Smooth muscle cell (in vitro differentiated cells): ENCODE measurements around the gene SSH3. TPM values are rescaled to one million over a fixed set of nuclear protein-coding genes. Genes with fewer than 3 reads are reported as not detected.

Experiments
- DNase-seq: peaks from one replicate; lab custom pipeline; 2025; ENCODE audit not compliant: unreplicated experiment; lab: John Stamatoyannopoulos, UW
- H2AFZ ChIP-seq: fragments of 200-600 bp; sonication (generic); 2 replicates; pipeline ENCODE4 v1.6.0; 2016; ENCODE audit warnings: antibody characterized with exemption, low read depth, mild to moderate bottlenecking
- H3F3A ChIP-seq: fragments of 200-600 bp; sonication (generic); 2 replicates; pipeline ENCODE4 v1.6.0; 2017; ENCODE audit warnings: antibody characterized with exemption, low read depth
- H3K27ac ChIP-seq: fragments of 200-600 bp; sonication (generic); 2 replicates; pipeline ENCODE4 v1.5.1; 2016; ENCODE audit warnings: low read depth, mild to moderate bottlenecking
- H3K27me3 ChIP-seq: fragments of 200-600 bp; sonication (generic); 2 replicates; pipeline ENCODE4 v1.6.1; 2016; ENCODE audit warnings: low read depth, mild to moderate bottlenecking
- H3K36me3 ChIP-seq: fragments of 200-600 bp; sonication (generic); 2 replicates; pipeline ENCODE4 v1.5.1; 2016; ENCODE audit warnings: low read depth
- H3K4me1 ChIP-seq: fragments of 200-600 bp; sonication (generic); 2 replicates; pipeline ENCODE4 v1.5.1; 2016; ENCODE audit warnings: low read depth
- H3K4me2 ChIP-seq: fragments of 200-600 bp; sonication (generic); 2 replicates; pipeline ENCODE4 v1.6.0; 2016; ENCODE audit warnings: mild to moderate bottlenecking
- H3K4me3 ChIP-seq: fragments of 200-600 bp; sonication (generic); 2 replicates; pipeline ENCODE4 v1.5.1; 2016; ENCODE audit warnings: mild to moderate bottlenecking
- H3K79me2 ChIP-seq: fragments of 200-600 bp; sonication (generic); 2 replicates; pipeline ENCODE4 v1.6.0; 2016; ENCODE audit warnings: low read depth, mild to moderate bottlenecking
- H3K9ac ChIP-seq: fragments of 200-600 bp; sonication (generic); 2 replicates; pipeline ENCODE4 v1.6.0; 2016; ENCODE audit warnings: low read depth
- H3K9me3 ChIP-seq: fragments of 200-600 bp; sonication (generic); replicated peaks from 2 replicates; pipeline ENCODE4 v1.5.1; 2016; ENCODE audit warnings: low read depth
- H4K20me1 ChIP-seq: fragments of 200-600 bp; sonication (generic); 2 replicates; pipeline ENCODE4 v1.6.0; 2016; ENCODE audit warnings: low read depth
- CTCF ChIP-seq: fragments of 200-600 bp; sonication (generic); IDR thresholded peaks from 2 replicates; pipeline ENCODE4 v1.5.1; 2017; ENCODE audit warnings: borderline replicate concordance, mild to moderate bottlenecking, antibody characterized with exemption; ENCODE audit not compliant: insufficient read depth, poor library complexity, severe bottlenecking
- WGBS: methylation state at CpG from one replicate; pipeline ENCODE4 v1.1.7; 2016; ENCODE audit warnings: low lambda C conversion rate; 5-methylcytosine and 5-hydroxymethylcytosine counted together
- polyA plus RNA-seq: library from polyadenylated mRNA; unstranded; fragments of >200 nt; fragmentation: Nextera tagmentation; extraction: Ambion mirVana; gene quantifications from 2 replicates; pipeline ENCODE4 v1.2.1, GENCODE V29; 2016
- total RNA-seq: library from RNA; depleted of rRNA; stranded (reverse); fragments of >200 nt; gene quantifications from 2 replicates; pipeline ENCODE4 v1.2.3, GENCODE V29; 2014

Gene SSH3
- total and polyA plus RNA-seq, 2 experiments from 2014 or later: 23.9 to 29.3 TPM

GRCh38 chr11:67273260-67273990 is 29.9 kb upstream of the SSH3 start:
- no peak overlapping the region for H3K4me2 ChIP-seq
- H3K27ac ChIP-seq: no peak overlapping the region
- no peak for TF ChIP-seq CTCF
- H4K20me1 ChIP-seq: peaks cover 99% of the 10 kb centered on the region
- H3K27me3 ChIP-seq: no peaks in the 10 kb centered on the region
- H2AFZ ChIP-seq: no peak overlapping the region
- peaks cover 39% of the 10 kb centered on the region for H3K4me1 ChIP-seq
- H3K36me3 ChIP-seq: no peaks in the 10 kb centered on the region
- peaks cover 94% of the 10 kb centered on the region for H3K79me2 ChIP-seq
- 78% methylated on average over 14 of the region's 14 CpGs for WGBS
- H3F3A ChIP-seq: no peaks in the 10 kb centered on the region
- H3K9ac ChIP-seq: no peak overlapping the region
- no peak for DNase-seq
- no peak overlapping the region for H3K4me3 ChIP-seq
- no peaks in the 10 kb centered on the region for H3K9me3 ChIP-seq

GRCh38 chr11:67274768-67275605 is 28.3 kb upstream of the SSH3 start:
- WGBS: 91% methylated on average over 31 of the region's 35 CpGs
- H3K27ac ChIP-seq: no peak overlapping the region
- no peak overlapping the region for H3K4me2 ChIP-seq
- no peak overlapping the region for H2AFZ ChIP-seq
- H3K9me3 ChIP-seq: no peaks in the 10 kb centered on the region
- no peaks in the 10 kb centered on the region for H3F3A ChIP-seq
- H3K36me3 ChIP-seq: no peaks in the 10 kb centered on the region
- no peak for DNase-seq
- H3K9ac ChIP-seq: no peak overlapping the region
- peaks cover 85% of the 10 kb centered on the region for H4K20me1 ChIP-seq
- no peaks in the 10 kb centered on the region for H3K27me3 ChIP-seq
- no peak for TF ChIP-seq CTCF
- H3K4me1 ChIP-seq: peaks cover 30% of the 10 kb centered on the region
- H3K79me2 ChIP-seq: peaks cover 79% of the 10 kb centered on the region
- H3K4me3 ChIP-seq: no peak overlapping the region

- Histone ChIP-seq H3K79me2 (peaks cover 71% of the 10 kb centered on the region), H3K4me2 (no peak overlapping the region), H3K9ac (no peak overlapping the region), H3K36me3 (no peaks in the 10 kb centered on the region), H3K4me3 (no peak overlapping the region), H3K9me3 (no peaks in the 10 kb centered on the region), H3K27ac (no peak overlapping the region), H4K20me1 (peaks cover 77% of the 10 kb centered on the region), H3K4me1 (peaks cover 21% of the 10 kb centered on the region), H3F3A (no peaks in the 10 kb centered on the region), H2AFZ (no peak overlapping the region), H3K27me3 (no peaks in the 10 kb centered on the region)
- 95% methylated on average over 17 of the region's 17 CpGs for WGBS
- DNase-seq: no peak
- TF ChIP-seq CTCF: no peak
These were observed 27.5 kb upstream of the SSH3 start for GRCh38 chr11:67275606-67276409.
